GM12864 (cell line): ENCODE data around the gene XDH.

Experiments used
- DNase-seq: peaks from one replicate; pipeline ENCODE4 v3.0.0-alpha.2; 2011; ENCODE audit warnings: low read depth
- H3K4me3 ChIP-seq: 2 replicates; pipeline ENCODE4 v1.5.1; 2011; ENCODE audit warnings: mild to moderate bottlenecking, low read depth, low read length, control low read depth
- TF ChIP-seq, protein P1 (sequence below): IDR thresholded peaks from 2 replicates; pipeline ENCODE4 v1.5.1; 2011; ENCODE audit warnings: low read depth, mild to moderate bottlenecking, moderate library complexity, low read length, control low read depth, inconsistent platforms; ENCODE audit errors: missing control alignments

Gene XDH

DNA sequence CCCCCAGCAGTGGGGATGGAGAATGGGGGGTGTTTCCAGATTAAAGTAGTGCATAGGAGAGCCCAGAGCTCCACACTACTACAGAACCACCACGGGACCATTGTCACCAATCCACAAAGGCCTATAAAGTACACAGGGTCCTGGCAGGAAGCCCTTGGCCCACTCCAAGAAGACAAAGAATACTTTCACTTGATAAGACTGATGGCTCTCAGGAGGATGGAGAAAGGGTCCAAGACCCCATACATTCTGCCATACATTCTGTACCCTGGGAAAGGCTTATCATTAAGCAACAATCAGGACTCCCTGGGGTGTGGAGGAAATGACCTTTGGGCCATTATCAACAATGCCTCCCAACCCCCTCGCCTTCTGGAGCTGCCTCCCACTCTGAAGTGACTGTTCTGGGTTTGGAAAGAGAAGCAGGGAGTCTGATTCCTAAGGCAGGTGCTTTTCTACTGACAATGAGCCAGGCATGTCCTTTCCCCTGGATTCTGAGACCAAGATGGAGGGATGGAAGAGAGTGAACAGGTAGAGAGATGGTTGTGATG is 85.4 kb downstream of the XDH start:
- TF ChIP-seq, protein P1, sequence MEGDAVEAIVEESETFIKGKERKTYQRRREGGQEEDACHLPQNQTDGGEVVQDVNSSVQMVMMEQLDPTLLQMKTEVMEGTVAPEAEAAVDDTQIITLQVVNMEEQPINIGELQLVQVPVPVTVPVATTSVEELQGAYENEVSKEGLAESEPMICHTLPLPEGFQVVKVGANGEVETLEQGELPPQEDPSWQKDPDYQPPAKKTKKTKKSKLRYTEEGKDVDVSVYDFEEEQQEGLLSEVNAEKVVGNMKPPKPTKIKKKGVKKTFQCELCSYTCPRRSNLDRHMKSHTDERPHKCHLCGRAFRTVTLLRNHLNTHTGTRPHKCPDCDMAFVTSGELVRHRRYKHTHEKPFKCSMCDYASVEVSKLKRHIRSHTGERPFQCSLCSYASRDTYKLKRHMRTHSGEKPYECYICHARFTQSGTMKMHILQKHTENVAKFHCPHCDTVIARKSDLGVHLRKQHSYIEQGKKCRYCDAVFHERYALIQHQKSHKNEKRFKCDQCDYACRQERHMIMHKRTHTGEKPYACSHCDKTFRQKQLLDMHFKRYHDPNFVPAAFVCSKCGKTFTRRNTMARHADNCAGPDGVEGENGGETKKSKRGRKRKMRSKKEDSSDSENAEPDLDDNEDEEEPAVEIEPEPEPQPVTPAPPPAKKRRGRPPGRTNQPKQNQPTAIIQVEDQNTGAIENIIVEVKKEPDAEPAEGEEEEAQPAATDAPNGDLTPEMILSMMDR, result no peak
- DNase-seq, result no peak

DNA sequence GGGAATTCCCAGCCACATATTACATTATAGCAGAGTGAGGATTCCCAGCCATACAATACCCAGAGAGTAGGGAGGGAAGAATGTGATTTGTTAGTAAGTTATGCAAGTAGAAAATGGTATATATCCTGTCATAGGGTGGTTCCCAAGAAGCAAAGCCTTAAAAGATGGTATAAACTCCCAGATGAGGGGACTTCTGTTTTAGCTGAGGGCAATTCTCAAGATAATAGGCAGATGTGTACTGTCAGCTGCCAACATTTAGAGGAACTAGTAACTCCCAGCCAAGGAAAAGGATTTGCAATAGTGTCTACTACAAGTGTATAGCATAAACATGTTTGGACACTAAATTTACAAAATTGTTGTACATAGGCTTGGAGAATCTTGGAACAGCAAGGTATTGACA is 86.5 kb downstream of the XDH start:
- H3K4me3 ChIP-seq, result no peak overlapping the region
- DNase-seq, result no peak
- TF ChIP-seq, protein P1, result no peak

More for the DNA sequence above, 85.4 kb downstream of the XDH start:
- H3K4me3 ChIP-seq, result no peak overlapping the region

DNA sequence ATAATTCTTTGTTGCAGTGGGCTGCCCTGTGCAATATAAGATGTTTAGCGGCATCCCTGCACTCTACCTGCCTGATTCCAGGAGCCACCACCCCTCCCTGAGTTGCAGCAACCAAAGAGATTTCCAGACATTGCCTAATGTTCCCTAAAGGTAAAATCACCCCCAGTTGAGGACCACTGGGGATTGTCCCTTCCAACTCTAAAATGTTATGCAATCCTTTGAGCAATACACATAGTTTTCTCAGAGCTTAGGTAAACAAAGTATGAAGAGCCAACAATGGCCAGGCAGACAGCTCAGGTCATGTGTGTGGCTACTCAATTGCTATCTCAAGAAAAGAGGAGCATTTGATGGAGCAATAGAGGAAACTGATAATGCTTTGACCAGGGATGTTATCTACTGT is 87.0 kb downstream of the XDH start:
- TF ChIP-seq, protein P1, result no peak
- no peak overlapping the region for H3K4me3 ChIP-seq
- no peak for DNase-seq

DNA sequence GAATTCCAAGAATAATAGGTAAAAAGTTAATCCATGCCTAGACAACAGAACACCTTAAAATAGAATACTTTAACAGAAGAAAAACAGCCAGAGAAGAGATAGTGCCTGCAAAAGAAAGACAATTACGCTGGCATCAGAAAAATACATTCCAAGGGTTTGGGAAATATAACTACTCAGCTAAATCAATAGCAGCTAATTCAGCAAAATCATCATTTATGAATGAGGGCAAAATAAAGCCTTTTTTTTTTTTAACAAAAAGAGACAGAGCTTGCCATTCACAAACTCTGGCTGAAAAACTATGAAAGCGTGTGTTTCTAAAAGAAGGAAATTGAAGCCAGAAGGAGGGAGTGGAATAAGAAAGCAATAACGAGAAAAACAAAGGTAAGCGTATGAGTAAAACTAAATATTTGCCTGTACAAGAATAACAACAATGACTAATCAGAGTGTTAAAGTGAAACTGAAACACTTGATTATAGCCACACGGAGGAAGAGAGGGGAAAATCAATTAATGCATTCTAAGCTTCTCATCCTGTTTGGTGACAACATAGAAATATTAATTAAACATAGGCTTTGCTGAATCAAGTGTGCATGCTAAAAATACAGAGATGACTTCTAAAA is 90.4 kb downstream of the XDH start:
- no peak overlapping the region for H3K4me3 ChIP-seq
- DNase-seq, result no peak
- TF ChIP-seq, protein P1, result no peak

DNA sequence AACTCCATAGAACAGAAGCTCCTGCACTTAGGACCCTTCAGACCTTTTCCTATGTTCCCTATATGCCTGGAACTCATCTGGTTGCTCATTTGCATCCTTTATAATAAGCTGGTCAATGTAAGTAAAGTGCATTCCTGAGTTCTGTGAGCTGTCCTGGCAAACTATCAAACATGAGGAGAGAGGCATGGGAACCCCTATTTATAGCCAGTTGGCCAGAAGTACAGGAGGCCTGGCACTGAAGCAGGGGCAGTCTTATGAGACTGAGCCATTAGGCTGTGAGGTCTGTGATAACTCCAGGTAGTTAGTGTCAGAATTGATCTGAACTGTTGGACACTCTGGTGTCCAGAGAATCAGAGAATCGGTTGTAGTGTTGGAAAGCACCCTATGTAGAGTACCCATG is 92.2 kb downstream of the XDH start:
- TF ChIP-seq, protein P1, result no peak
- no peak overlapping the region for H3K4me3 ChIP-seq
- no peak for DNase-seq

DNA sequence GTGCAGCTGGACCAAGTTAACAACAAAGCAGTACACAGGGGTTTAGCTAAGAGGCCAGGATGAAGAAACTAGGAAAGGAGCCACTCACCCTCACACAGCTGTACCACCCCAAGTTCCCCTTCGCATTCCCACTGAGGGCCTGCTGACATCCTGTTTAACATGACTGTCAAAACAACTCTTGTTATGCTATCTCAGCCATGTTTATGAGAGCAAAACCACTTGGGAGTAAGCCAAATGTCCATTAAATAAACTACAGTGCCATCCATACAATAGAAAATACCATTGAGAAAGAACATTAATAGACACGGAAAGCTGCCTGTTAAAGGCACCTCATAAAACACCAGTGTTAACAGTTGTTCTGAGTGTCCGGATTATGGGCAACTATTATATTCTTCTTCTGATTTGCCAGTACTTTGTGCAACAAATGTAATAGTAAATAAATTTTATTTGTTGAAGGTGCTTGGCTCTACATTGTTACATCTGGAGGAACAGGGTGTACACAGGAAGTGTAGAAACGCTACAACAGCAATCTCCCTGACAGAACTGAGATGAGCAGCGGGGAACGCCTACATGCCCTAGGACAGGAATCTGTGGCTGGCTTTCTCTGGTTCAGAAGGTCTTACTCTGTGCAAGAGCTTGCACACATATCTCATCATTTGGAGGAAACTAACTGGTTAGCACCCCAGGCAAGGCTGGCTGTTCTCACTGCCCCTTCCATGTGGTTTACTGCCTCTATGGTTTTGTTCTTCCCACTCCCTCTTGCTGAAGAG is 95.0 kb downstream of the XDH start:
- TF ChIP-seq, protein P1, result no peak
- DNase-seq, result peak; percentile 42
- no peak overlapping the region for H3K4me3 ChIP-seq
